GM23338 (cell line): ENCODE data around the gene GRID1.

ENCODE experiments used
- CREB1 ChIP-seq: fragments of 250-450 bp; sonication (Bioruptor Pico); IDR thresholded peaks from 2 replicates; pipeline ENCODE4 v1.5.0; 2020; ENCODE audit warnings: low read depth, mild to moderate bottlenecking, moderate library complexity
- CTCF ChIP-seq, 2 experiments: fragments of 200-600 bp in 1 of 2; sonication (generic) in 1 of 2; conservative IDR thresholded peaks; 2 replicates each; pipeline versions ENCODE4 v1.5.1 to v1.6.1; 2016 to 2017; ENCODE audit warnings: antibody characterized with exemption in 2 of 2, low read depth in 2 of 2, mild to moderate bottlenecking in 2 of 2, moderate library complexity in 1 of 2
- ETS1 ChIP-seq: IDR thresholded peaks from 2 replicates; pipeline ENCODE4 v1.6.1; 2016; ENCODE audit warnings: antibody characterized with exemption
- EZH2 ChIP-seq: fragments of 200-600 bp; sonication (generic); IDR thresholded peaks from one replicate; pipeline ENCODE4 v1.8.0; 2017; ENCODE audit warnings: antibody characterized with exemption, mild to moderate bottlenecking, low read depth; ENCODE audit not compliant: unreplicated experiment
- EZH2phosphoT487 ChIP-seq: fragments of 200-600 bp; sonication (generic); IDR thresholded peaks from one replicate; pipeline ENCODE4 v1.8.1; 2018; ENCODE audit warnings: antibody characterized with exemption; ENCODE audit not compliant: unreplicated experiment
- JUNB ChIP-seq: IDR thresholded peaks from one replicate; pipeline ENCODE4 v1.6.1; 2016; ENCODE audit warnings: antibody characterized with exemption; ENCODE audit not compliant: unreplicated experiment
- POLR2AphosphoS5 ChIP-seq: IDR thresholded peaks from 2 replicates; pipeline ENCODE4 v1.6.1; 2016; ENCODE audit warnings: antibody characterized with exemption, low read depth
- REST ChIP-seq: IDR thresholded peaks from one replicate; pipeline ENCODE4 v1.6.1; 2018; ENCODE audit warnings: antibody characterized with exemption; ENCODE audit not compliant: unreplicated experiment
- ZNF114 ChIP-seq: fragments of 250-450 bp; sonication (Bioruptor Pico); IDR thresholded peaks from 2 replicates; pipeline ENCODE4 v1.5.0; 2020; ENCODE audit warnings: mild to moderate bottlenecking, moderate library complexity
- ZNF331 ChIP-seq: fragments of 250-450 bp; sonication (Bioruptor Pico); IDR thresholded peaks from 2 replicates; pipeline ENCODE4 v1.5.0; 2020; ENCODE audit warnings: low read depth, mild to moderate bottlenecking, moderate library complexity

- TF ChIP-seq EZH2phosphoT487 = no peak
- TF ChIP-seq CTCF (conservative IDR thresholded peaks at IDR 0.05; ENCODE audit: low read depth in 2 of 2) = no peak
- TF ChIP-seq JUNB = no peak
- TF ChIP-seq REST = no peak
- TF ChIP-seq POLR2AphosphoS5 = no peak
- no peak for TF ChIP-seq ZNF114 (CRISPR knock-in tag)
- no peak for TF ChIP-seq EZH2
- no peak for TF ChIP-seq CREB1 (CRISPR knock-in tag)
- no peak for TF ChIP-seq ETS1
- TF ChIP-seq ZNF331 (CRISPR knock-in tag) = no peak
Measured at GRCh38 chr10:86285136-86285790, 81.3 kb downstream of the GRID1 start.
